HG02571 (cell line): ENCODE measurements around the gene SRP68.
"Not testable (repeated sequence)": the region's sequence is repeated elsewhere in the genome, so short reads cannot be mapped to it uniquely, and the experiment has no call there.

ENCODE experiments used
- ATAC-seq: cut with Tn5 transposase; IDR thresholded peaks from one replicate; pipeline ENCODE4 v1.9.1; 2021; ENCODE audit warnings: mild to moderate bottlenecking, moderate library complexity; ENCODE audit not compliant: unreplicated experiment

Gene SRP68

DNA sequence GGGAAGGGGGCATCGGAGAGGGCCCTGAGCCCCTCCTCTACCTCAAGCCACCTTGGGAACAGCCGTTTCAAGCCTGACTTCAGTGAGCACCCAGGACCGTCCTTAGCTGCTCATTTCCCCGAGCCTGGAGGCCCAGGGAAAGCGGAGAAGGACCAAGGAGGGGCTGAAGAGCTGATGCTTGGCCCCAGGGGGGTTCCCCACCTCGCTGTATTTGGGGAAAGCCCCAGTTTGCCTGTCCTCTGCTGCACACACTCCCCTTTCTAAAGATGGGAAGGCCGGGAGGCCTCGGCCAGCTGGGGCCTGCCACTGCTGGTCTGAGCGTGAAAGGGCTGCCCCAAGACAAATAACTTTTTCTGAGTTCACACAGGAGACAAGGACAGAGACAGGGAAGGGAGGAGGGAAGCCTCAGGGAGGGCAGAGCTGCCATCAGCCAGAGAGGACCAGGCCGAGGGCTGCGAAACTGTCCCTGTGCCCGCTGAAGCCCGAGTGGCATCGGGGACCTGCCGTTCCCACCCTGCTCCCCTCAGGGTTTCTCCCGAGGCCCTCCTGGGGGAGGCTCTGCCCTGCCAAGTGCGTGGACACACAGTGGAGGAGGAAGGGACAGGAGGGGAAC, 18.3 kb upstream of the SRP68 start:
- ATAC-seq, result no peak

DNA sequence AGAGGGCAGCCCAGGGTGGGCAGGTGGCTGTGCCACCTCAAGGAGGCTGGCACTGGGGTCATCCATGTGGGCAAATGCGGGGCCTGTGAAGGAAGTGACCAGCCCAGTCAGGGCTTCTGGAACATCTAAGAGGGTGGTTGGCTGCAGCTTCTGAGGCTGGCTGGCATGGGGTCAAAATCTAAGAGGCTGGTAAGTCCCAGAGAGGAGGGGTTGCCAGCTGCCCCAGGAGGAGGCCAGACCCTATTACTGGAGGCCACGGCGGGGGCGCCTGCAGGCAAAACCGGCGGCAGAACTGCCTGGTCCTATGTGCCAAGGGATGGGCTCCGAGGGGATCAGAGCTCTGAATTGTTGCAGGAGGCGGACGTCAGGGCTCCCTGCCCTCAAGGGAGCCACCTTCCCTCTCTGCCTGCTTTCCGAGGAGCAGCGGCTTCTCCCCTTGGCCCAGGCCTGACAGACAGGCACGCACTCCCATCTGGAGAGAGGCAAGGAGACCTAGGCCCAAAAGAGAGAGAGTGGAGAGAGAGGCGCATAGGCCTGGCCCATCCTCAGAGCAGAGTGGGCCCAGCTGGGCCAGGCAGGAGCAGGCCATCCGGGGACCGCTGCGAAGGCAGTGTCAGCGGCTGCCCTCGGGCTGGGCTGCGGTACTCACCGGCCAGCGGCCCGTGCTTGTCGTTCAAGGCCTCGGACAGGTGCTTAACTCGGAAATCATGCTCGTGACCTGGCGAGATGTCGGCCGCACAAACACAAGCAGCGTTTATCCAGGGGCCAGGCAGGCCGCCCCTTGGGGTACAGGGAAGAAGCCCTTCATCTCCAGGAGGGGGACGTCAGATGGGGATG, 17.6 kb upstream of the SRP68 start:
- no peak for ATAC-seq

DNA sequence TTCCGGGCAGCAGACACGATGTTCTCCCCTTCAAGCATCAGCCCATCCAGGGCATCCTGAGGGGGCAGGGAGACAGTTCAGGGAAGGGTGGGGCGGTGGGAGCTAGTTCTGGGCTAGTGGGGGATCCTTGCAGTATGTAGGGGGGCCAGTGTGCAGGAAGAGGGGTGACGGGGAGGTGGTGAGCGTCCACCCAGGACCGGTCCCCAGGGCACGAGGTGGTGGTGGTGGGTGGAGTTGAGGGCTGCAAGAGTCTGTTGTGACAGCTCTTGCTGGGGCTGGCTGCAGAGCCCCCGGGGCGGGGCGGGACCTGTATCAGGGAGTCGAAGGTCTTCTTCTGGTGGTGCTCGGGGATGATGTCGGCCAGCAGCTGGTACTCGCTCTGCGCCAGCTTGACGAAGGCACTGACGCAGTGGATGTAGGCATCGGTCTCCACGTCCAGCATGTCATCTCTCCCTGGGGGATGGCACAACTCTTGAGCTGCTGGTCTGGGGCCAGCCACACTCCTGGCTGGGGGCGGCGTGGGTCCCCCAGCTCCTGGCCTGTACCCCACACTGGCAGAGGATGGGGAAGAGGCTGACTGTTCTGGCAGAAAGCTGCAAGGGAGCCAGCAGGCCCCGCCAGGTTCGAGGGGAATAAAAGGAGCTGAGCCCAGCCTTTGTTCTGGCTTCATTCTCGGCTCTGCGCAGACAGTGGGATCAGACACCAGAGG, 16.7 kb upstream of the SRP68 start:
- no peak for ATAC-seq

DNA sequence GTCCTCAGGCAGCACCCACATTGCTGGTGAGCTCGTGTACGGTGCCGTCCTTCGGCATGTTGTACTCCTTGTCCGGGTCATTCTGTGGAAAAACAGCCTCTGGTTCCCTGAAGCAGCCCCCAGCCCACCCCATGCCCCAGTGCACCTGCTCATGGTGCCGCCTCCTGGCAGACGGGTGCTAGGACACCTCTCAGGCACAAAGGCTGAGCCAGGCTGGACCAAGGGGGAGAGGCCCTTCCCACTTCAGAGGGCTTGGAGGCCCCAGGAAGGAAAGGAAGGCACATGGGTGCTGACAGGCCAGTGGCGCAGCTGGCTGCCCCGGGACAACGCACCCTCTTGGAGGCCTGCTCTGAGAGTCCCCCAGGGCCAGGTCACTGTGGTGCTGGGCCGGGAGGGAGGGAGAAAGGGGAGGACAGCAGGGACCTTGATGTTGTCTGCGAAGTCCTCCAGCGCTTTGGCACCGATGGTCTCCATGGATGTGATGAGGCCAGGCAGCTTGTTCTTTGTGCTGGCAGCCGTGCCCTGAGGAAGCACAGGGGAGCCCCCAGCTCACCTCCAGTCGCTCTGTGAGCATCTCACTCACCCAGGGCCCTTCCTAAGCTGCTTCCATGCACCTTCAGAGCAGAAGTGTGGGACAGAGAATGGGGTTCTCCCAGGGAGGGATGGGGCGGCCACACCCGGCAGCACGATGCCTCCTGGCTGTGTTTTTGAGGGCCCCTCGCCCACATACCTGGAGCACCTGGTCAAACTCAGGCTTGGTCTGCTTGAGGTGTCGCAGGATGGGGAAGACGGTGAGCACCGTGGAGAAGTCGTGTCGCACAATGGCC, 15.9 kb upstream of the SRP68 start:
- ATAC-seq, result no peak

DNA sequence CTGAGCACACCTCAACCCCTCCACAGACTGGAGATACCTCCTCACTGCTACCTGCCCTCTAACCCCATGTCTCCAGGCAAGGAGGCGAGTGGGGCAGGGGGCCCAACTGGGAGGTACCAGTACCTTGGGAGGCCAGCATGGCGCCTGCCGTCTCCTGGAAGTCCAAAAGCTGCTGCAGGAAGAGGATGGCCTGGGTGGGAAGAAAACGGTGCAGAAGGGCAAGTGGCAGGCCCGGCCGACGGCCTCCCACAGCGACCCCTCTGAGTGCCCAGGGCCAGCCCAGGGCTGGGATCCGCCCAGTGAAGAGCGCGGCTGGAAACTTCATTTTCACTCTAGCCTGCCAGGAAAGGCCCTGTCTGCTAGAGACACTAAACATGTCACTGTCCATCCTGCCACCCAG, 15.2 kb upstream of the SRP68 start:
- ATAC-seq, result no peak

DNA sequence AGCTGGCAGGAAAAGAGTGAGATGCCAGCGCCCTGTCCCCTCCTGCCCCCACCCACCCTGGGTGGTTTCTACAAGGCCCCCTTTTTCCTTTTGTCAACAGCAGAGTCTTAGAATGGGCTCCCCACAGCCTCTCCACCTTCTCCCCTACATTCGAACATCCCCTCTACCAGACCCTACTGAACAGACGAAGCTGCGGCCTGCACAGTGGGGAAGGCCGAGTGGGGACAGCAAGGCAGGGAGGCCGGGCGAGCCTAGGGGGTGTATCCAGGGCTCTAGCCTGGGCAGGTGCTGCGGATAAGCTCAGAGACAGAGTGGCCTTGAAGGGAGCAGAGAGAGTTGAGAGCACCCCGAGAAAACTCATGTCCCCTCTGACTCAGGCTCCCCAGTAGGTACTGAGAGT, 14.1 kb upstream of the SRP68 start:
- no peak for ATAC-seq

DNA sequence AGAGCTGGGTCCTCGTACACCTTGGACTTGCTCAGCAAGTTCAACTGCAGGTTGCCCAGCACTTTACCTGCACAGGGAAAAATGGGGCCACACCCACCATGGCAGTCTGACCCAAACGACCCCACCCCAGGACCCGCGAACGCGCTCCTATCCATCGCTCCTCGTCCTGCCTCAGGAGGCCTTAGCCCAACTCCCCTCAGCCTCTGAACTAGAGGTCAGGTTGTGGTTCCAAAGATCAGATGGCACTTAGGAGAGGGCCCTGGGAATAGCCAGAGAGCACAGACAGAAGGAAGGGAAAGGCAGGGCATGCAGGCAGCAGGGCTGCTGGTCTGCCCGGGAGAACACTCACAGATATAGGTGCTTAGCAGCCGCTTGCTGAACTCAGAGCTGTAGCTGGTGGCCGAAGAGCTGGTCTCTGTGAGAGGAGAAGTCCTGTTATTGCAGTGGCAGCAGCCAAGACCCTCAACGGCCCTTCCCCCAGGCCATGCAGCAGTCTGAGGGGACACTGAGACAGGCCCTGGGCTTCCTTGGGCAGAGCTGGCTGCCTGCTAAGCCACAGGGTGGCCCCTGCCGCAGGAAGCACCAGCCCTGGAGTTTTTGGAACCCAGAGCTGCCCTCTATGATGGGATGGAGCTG, 13.5 kb upstream of the SRP68 start:
- ATAC-seq, result no peak

DNA sequence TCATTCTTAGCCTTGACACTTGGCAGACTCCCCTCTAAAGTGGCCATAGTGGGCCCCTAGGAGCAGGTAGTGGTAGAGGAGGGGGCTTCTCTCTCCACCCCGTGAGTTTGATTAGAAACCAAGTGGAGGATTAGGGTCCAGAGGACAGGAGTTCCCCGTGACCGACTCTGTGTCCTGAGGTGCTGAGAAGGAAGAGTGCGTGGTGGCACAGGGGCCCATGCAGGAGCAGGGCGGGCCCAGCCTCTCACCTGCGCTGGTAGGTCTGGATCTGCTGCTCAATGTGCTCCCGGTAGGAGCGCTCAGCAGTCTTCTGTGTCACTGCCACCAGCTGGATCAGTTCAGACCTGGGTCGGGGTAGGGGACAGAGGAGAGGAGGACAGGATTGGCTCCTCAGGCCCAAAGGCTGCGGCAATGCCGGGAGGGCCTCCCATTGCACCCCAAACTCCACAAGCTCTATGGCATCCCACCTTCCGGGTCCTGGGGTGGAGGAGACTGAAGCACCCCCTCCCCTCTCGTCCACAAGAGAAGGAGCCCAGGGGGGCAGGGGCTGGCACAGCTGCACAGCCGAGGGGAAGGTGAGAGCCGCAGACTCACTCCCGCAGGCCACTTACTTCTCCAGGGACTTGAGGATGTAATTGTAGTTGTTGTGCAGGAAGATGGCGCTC, 12.9 kb upstream of the SRP68 start:
- no peak for ATAC-seq

DNA sequence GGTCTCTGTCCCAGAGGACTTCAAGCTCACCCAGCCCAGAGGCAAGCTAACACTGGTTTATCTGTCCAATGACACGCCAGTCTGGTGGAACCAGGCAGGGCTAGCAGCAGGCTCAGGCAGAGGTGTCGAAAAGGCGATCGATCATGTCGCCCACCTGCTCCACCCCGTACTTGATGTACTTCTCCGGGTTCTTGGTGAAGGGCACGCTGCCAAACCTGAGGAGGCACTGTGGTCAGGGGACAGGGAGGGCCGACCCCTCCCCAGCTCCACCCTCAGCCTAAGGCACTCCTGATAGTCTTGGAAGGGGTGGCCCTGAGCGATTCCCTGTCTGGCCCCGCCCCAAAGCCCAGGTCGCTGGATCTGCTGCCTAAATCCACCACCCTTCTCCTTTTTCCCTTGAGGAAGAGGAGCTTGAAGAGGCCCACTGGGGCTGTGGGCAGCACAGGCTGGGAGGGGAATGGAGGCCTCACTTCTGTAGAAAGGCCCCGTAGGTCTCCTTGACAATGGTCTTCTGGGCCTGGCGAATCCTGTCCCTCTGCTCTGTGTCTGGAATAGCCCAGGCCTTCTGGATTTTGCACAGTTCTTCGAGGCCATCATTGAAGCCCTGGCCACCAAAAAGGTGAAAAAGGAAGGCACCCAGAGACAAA, 11.3 kb upstream of the SRP68 start:
- ATAC-seq, result no peak

DNA sequence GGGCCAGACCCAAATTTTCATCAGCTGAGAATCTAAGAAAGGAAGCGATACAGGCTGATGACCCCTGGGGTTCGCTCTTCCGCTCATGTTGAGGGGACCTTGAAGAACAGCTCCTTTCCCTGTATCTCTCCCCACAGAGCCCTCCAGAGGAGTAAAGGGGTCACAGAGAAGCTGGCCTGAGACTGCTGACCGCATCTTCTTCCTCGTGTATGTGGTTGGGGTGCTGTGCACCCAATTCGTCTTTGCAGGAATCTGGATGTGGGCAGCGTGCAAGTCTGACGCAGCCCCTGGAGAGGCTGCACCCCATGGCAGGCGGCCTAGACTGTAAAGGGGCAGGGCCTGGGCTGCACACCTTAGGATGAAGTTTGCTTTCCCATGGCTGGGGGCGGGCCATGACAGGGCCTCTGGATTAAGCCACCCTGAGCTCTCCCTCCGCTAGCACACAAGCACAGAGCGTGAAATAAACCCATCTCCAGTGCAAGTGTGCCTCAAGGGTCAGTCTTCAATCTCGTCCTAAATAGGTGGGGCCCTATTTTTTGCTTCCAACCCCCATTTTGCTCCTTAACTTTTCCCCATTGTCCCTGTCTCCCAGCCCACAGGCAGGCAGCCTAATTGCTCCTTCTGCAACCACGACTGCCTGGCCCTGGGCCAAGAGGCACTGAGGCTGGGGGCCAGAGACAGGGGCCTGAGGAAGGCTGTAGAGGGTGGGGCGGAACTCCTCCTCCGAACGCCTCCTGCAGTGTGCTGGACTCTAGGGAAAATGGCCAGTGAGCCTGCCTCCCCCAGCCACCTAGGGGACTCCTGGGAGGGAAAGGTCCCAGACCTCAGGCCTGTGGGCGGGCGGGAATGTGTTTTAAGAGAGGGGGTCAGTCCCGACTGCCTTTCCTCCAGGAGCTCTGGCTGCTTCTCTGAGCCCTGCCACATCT, 10.3 kb upstream of the SRP68 start:
- ATAC-seq, result no peak

DNA sequence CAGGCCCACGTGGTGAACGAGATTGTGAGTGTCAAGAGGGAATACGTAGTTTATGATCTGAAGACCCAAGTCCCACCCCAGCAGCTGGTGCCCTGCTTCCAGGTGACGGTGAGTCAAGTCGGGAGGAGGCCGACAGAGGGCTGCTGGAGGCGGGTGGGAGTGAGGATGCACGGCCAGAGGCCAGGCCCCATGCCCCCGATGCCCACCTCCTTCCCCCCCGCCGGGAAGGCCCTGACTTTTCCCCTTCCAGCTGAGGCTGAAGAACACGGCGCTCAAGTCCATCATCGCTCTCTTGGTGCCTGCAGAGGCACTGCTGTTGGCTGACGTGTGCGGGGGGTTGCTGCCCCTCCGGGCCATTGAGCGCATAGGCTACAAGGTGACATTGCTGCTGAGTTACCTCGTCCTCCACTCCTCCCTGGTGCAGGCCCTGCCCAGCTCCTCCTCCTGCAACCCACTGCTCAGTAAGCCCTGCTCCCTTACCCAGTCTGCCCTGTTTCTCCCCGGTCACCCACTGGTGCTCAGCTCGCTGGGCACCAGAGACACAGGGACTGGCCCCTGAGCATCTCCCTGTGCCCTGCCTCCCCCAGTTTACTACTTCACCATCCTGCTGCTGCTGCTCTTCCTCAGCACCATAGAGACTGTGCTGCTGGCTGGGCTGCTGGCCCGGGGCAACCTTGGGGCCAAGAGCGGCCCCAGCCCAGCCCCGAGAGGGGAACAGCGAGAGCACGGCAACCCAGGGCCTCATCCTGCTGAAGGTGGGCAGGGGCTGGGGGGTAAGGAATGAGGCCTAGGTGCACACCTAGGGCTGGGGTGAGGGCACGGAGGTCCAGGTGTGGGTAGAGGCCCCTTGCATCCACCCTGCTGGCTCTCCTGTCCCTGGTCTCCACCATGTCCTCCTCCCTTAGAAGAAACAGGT, 9.2 kb upstream of the SRP68 start:
- no peak for ATAC-seq

DNA sequence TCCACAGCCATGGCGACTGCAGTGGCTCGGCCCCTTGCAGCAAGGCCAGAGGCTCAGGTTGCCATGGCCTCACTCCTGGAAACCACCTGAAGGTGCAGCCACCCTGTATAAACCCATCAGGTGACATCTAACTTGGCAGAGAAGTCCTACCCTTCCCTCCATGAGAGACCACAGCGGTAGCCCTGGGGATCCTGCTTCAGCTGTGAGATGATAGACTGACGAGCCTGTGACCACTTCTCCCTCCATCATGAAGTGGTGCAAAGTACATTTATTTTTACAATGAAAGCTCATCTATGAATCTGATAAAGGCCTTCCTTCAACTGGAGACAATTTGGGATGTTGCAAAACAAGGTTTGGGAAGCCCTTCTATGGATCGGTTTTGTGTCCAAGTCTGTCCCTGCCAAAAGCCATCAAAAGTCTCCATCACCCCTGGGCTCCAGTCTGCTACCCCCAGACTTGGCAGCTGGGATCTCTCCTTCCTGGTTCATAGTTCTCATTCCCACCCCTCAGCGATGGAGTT, 8.5 kb upstream of the SRP68 start:
- no peak for ATAC-seq

DNA sequence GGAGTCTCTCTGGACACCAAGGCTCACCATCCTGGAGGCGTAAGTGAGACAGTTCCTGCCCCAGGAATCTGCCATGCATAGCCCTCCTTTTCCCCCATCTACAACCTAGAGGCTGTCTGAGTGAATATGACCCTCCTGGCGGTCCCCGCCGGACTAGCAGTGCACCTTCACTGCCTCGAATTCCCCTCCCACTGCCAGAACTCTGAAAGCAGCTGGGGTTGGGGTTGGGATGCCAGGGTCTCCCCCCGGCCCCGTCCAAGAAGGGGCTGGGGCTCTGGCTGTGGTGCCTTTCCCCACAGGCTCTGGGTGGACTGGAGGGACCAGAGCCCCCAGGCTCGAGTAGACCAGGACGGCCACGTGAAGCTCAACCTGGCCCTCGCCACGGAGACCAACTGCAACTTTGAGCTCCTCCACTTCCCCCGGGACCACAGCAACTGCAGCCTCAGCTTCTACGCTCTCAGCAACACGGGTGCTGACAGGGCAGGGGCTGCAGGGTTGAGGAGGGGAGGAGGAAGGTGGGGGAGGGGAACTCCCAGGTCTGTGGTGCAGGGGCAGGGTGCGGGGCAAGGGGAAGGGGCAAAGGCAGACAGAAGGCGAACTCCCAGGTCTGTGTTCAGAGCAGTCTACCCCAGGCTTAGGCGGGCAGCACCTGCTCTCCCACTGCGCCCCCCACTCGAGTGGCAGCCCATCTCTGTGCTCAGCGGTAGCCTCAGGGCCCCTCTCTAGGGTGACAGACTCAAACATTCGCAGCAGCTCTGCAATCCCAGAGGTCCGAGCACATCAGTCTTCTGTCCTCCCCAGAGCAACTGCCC, 7.8 kb upstream of the SRP68 start:
- ATAC-seq, result no peak

DNA sequence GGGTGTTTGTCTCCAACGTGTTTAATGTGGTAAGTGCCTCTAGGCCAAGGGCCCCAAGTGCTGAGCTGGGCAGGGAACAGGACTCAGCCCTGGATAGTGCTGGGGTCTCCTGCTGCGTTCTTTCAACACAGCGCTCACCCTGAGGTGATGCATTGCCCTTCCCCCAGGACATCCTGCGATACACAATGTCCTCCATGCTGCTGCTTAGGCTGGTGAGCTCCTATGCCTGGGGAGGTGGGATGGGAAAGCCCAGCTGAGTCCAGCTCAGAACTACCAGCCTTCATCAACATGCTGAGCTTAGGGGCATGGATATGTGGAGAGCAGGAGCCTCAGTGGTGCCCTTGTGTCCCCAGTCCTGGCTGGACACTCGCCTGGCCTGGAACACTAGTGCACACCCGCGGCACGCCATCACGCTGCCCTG, 7.2 kb upstream of the SRP68 start:
- ATAC-seq, result no peak

DNA sequence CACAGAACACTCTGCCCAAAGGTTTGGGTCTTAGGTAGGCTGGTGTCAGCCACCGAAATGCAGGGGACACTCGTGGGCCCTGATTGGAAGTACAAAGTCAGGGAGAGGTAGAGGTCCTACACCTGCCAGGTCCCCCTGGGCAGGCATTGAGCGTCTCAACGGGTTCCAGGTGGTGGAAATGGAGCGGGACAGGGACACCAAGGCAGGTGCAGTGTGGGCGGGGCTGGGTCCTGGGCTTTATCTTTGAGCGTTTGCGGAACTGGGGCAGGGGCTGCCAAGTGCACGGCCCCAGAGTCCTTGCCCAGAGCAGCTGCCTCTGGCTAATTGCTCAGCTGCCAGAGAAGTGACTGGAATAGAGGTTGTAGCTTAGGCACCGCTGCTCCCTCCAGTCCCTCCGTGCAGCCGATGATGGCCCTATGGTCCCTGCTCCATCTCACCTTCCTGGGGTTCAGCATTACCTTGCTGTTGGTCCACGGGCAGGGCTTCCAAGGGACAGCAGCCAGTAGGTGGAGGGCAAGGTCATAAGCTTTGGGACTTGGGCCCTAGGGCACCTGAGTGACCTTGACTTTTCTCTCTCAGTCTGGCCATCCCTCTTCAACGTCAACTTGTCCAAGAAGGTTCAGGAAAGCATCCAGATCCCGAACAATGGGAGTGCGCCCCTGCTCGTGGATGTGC, 6.7 kb upstream of the SRP68 start, which contains the start of gene ZACN:
TSS of gene ZACN (plus strand) at position 323 of the 675 bp plus-strand sequence. CDS start at position 406, 83 bp downstream.
- ATAC-seq, result no peak

DNA sequence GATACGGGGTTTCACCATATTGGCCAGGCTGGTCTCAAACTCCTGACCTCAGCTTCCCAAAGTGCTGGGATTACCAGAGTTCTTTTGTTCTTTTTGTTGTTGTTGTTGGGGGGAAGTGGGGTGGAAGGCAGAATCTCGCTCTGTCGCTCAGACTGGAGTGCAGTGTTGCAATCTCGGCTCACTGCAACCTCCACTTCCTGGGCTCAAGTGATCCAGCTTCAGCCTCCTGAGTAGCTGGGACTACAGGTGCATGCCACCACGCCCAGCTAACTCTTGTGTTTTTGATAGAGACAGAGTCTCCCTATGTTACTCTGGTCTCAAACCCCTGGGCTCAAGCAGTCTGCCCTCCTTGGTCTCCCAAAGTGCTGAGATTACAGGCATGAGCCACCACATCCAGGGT, 6.1 kb upstream of the SRP68 start:
- ATAC-seq, result not testable (repeated sequence)
